HAP-1 (cell line): ENCODE measurements around the gene SPTBN5.

Experiments used
- DNase-seq, 2 experiments: peaks; one replicate each; pipeline ENCODE4 v3.0.0-alpha.2; 2016 to 2020; ENCODE audit warnings: low spot score in 2 of 2
- H3K27me3 ChIP-seq: fragments of 250-450 bp; sonication (Bioruptor Pico); 2 replicates; pipeline ENCODE4 v1.5.1; 2020; ENCODE audit warnings: low read depth, mild to moderate bottlenecking, moderate library complexity
- H3K36me3 ChIP-seq: fragments of 250-450 bp; sonication (Bioruptor Pico); replicated peaks from 2 replicates; pipeline ENCODE4 v1.5.1; 2020; ENCODE audit warnings: mild to moderate bottlenecking
- H3K4me1 ChIP-seq: fragments of 250-450 bp; sonication (Bioruptor Pico); 2 replicates; pipeline ENCODE4 v1.5.1; 2020; ENCODE audit warnings: mild to moderate bottlenecking
- H3K4me3 ChIP-seq: fragments of 250-450 bp; sonication (Bioruptor Pico); 2 replicates; pipeline ENCODE4 v1.5.1; 2020; ENCODE audit warnings: mild to moderate bottlenecking, moderate library complexity
- H3K9me3 ChIP-seq: fragments of 250-450 bp; sonication (Bioruptor Pico); 2 replicates; pipeline ENCODE4 v1.5.1; 2020; ENCODE audit warnings: mild to moderate bottlenecking, moderate library complexity
- in situ Hi-C: fragments of 300-500 bp; cut with MboI; formaldehyde crosslinking; loops from 3 replicates; pipeline ENCODE4 v1.14.3; 2020; ENCODE audit warnings: low sequenced_read_pairs, inconsistent platforms, mixed read lengths

Gene SPTBN5

DNA sequence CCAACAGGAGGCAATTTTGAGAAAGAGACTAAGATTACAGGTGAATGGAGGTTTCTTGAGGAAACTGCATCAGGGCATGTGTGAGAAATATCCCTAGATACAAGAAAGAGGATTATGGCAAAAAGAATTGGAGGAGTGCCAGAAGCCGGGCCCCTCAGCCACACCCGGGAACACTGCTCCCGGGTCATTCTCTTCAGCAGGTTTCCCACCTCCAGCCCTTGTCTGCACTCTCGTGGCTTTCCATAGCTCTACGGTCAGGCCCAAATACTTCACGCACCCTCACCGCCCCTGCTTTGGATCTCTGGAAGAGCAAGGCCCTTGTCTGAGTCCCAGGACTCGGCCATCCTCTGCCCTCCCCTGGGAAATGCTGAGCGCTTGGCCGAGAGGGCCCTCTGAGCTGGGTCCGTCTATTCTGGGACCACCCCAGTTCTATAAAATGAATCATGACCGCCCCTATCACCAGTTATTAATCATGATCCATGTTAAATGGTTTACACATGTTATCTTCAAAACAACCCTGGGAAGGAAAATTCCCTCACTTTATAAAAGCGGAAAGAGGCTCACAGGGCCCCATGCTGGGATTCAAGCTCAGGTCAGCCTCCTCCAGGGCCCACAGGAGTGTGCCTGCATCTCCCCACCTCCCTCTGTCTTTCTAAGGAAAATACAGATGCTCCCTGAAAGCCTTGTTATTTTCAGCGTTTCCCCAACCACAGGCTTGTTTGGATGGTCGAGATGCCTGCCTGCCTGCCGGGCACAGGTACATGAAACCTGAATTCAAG is 38.8 kb upstream of the SPTBN5 start:
- DNase-seq, result peak; percentile 18 to 61
- no peaks in the 10 kb centered on the region for H3K27me3 ChIP-seq
- H3K4me1 ChIP-seq, result peaks cover 5% of the 10 kb centered on the region
- no peak overlapping the region for H3K4me3 ChIP-seq
- peaks cover 2% of the 10 kb centered on the region; the same call in 1 of the 2 replicates for H3K36me3 ChIP-seq
- in situ Hi-C loops, result no loop called here
- no peaks in the 10 kb centered on the region for H3K9me3 ChIP-seq

DNA sequence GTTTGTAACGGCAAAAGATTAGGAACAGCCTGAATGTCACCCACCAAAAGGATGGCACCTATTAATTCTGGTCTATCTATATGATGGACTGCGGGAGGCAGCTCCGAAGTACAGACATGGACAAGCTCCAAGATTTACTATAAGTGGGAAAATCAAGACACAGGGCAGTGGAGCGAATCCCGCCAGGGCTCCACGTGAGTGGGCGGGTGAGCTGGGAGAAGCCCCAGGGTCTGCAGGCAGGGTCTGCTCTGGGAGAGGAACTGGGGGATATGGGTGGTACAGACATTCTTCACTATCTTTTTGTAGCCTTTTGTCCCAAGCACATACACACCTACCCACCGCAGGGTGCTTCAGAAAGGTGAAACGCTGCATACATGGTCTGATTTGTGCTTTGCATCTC is 38.2 kb upstream of the SPTBN5 start:
- Histone ChIP-seq H3K27me3 (no peaks in the 10 kb centered on the region), H3K36me3 (peaks cover 2% of the 10 kb centered on the region; the same call in 1 of the 2 replicates), H3K4me3 (no peak overlapping the region), H3K9me3 (no peaks in the 10 kb centered on the region), H3K4me1 (no peaks in the 10 kb centered on the region; the same call in none of the 2 replicates)
- in situ Hi-C loops, result no loop called here
- DNase-seq, result no peak

DNA sequence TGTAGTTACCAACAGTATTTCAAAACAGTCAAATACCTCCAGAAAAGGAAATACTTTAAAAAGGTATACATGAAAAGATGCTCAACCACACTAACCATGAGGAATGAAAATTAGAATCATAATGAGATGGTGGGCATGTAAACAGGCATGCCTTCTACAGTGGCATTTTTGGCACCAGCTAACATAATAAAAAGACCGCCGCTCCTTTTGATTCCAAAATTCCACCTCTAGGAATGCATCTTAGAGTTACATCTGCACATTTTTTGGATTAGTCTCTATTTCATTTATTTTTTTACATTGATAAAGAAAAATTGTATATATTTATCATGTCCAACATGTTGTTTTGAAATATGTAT is 37.0 kb upstream of the SPTBN5 start:
- DNase-seq, result no peak
- no peaks in the 10 kb centered on the region; the same call in 1 of the 2 replicates for H3K4me1 ChIP-seq
- no peak overlapping the region for H3K4me3 ChIP-seq
- in situ Hi-C loops, result no loop called here
- peaks cover under 1% of the 10 kb centered on the region; the same call in 1 of the 2 replicates for H3K36me3 ChIP-seq
- no peaks in the 10 kb centered on the region for H3K9me3 ChIP-seq
- H3K27me3 ChIP-seq, result no peaks in the 10 kb centered on the region

DNA sequence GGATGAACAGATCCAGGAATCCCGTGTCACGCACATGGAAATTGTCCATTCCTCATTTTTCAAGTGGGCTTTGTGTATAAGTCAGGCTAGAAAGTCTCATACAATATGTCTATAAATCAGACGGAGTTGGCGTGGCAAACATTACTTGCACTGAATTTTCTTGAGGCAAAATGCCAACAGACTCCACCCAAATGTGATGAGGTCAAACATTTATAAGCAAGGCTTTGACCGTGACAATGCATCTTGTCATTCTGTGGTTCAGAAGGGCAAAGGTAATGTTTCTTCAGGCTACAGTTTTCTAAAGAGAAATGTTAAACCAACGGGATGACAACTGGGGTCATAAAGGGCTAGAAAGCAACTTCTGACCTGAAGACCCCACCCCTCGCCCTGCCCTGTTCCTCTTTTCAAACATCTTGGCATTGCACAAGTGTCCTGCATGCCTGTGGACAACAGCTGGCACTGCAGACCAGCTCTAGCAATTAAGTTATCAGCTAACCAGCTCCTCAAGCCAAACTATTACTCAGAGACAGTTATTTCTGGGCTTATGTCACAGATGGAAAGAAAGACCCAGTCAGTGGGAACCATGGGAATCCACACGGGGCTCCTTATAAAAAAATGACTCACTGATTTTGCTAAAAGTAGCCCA is 36.5 kb upstream of the SPTBN5 start:
- Histone ChIP-seq H3K36me3 (no peaks in the 10 kb centered on the region; the same call in 1 of the 2 replicates), H3K27me3 (no peaks in the 10 kb centered on the region), H3K4me3 (no peak overlapping the region), H3K9me3 (no peaks in the 10 kb centered on the region), H3K4me1 (no peaks in the 10 kb centered on the region; the same call in 1 of the 2 replicates)
- in situ Hi-C loops, result no loop called here
- DNase-seq, result no peak

DNA sequence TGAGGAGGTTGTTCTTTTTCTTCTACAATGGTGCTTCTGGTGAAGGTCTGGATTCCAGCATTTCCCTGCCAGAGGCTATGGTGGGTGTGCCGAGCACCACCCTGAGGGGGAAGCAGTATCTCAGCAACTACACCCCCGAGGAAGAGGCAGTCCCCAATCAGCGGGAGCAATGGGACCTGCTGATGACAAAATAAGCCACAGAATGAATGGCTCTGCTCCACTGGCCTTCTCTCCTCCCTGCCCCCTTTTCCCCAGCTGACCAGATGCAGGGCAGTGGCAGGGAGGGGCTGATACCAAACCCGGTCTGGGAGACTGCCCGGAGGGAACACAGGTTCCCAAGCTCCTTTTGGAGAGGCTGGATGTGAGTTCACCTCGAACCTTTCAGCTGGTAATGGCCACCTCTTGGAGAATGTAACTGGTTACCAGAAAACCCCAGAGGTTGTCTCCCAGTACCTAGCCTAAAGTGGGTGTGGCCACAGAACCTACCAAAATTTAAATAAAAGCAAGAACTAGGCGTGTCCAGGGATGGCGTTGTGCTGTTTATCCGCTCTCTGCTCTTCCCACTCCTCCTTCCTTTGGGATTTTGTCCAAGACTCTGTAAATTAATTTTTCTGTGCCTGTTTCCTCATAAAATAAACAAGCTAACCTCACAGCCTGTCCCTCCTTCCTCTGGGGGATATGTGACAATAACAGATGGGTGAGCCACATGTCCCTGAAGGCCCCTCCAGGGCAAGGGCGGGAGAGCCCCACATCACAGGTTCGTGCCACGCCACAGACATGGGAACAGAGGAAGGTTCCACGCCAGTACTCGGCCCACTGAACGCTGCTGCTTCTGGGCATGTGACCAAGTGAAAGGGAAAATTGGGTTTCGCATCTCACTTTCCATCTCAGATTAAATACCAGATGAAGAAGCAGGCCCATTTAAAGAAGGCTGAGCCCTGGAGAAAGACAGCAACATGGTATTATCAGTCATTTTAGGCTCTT is 35.1 kb upstream of the SPTBN5 start:
- H3K4me1 ChIP-seq, result no peaks in the 10 kb centered on the region; the same call in 1 of the 2 replicates

DNA sequence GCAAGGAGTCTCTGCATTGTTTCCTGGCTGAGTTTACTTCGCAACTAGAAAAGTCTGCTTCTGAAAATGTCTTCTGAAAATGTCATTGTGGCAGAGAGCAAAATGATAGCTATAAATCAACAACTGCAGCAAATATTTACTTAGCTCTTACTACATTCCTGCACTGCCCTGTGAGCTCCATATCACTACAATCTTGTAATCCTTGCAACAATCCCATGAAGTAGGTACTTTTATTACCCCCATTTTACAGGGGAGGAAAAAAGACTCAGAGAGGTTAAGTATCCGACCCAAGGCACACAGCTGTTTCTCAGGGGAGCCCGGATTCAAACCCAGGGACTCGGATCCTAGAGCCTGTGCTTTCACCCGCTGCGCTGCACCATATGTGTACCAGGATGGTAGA is 34.2 kb upstream of the SPTBN5 start:
- Histone ChIP-seq H3K36me3 (no peaks in the 10 kb centered on the region; the same call in 1 of the 2 replicates), H3K4me1 (no peaks in the 10 kb centered on the region; the same call in 1 of the 2 replicates), H3K9me3 (no peaks in the 10 kb centered on the region), H3K4me3 (no peak overlapping the region), H3K27me3 (no peaks in the 10 kb centered on the region)
- in situ Hi-C loops, result no loop called here
- no peak for DNase-seq

More for the DNA sequence above, 35.1 kb upstream of the SPTBN5 start:
- H3K27me3 ChIP-seq, result no peaks in the 10 kb centered on the region
- H3K36me3 ChIP-seq, result no peaks in the 10 kb centered on the region; the same call in 1 of the 2 replicates
- no peaks in the 10 kb centered on the region for H3K9me3 ChIP-seq
- in situ Hi-C loops, result no loop called here
- no peak overlapping the region for H3K4me3 ChIP-seq
- no peak for DNase-seq

DNA sequence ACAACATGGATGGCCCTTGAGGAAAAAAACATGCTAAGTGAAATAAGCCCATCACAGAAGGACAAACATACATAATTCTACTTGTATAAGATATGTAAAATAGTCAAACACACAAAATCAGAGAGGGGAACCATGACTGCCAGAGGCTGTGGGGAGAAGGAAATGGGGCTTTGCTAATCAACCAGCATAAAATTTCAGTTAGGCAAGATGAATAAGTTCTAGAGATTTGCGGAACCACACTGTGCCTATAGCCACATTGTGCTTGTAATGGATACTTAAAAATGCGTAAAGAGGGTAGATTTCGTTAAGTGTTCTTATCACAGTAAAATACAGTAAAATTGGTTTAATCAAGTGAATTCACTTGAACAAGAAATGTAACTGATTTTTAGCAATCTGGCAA is 33.7 kb upstream of the SPTBN5 start:
- H3K4me3 ChIP-seq, result no peak overlapping the region
- H3K4me1 ChIP-seq, result no peaks in the 10 kb centered on the region; the same call in 1 of the 2 replicates
- H3K9me3 ChIP-seq, result no peaks in the 10 kb centered on the region
- no peaks in the 10 kb centered on the region; the same call in 1 of the 2 replicates for H3K36me3 ChIP-seq
- in situ Hi-C loops, result no loop called here
- no peak for DNase-seq
- no peaks in the 10 kb centered on the region for H3K27me3 ChIP-seq

DNA sequence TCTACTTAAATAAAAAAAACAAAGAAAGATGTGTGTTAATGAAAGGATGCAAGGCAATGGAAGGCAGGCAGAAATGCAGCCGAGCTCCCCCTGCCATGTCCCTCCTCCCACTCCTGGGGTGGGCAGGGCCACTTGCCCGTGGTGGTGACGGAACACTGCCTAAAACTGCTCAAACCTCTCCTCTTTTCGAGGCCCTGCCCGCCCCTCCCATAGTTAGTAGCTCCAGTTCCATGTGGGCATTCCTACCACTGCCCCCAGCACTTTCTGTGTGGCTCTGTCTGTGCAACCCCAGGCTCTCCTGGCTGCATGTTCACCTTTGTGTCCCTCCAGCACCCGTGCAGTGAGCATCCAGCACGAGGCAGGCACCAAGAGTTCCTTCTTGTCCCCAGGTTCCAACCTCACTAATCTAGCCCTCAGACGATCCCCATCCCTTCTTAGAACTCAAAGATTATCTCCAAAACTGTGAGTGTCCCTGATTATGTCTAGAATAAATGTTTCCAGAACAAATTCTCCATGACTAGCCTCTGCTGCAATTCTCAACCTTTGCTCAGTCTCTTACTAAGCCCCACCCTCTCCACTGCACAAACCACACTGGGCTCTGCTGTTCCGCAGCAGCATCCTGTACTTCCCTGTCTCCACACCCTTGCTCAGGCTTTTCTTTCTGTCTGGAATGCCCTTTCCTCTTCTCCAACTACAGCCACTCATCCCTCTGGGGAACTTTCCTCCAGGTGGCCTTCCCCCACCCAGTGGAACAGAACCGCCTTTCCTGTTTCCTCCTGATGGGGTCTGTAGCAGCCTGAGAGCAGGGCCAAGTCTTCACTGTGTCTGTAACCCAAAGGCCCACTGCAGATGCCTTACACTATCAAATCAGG is 32.6 kb upstream of the SPTBN5 start:
- Histone ChIP-seq H3K4me3 (no peak overlapping the region), H3K27me3 (no peaks in the 10 kb centered on the region), H3K36me3 (no peaks in the 10 kb centered on the region), H3K4me1 (no peaks in the 10 kb centered on the region), H3K9me3 (no peaks in the 10 kb centered on the region)
- in situ Hi-C loops, result no loop called here
- no peak for DNase-seq

DNA sequence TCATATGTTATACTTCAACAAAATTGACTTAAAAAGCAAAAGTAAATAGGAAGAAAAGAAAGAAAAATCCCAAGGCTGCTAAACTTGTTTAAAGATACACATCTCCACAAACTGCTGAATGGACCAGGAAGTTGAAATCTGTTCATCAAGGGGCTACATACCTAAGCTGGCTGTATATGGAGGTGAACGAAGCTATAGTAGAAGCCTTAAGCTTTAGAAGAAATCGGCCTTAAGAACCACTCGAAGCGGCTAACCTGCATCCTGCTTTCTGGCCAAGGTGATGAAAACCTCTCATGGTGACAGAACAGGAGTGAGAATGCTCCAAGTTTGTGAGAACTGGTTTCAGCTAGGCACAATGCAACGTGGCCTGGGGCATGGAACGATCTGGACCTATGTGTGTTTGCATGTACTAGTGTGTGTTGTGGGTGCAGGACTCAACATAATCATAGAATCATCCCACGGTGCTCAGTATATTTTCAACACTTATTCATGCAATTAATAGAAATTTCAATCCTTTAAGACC is 31.3 kb upstream of the SPTBN5 start:
- no peaks in the 10 kb centered on the region for H3K9me3 ChIP-seq
- H3K27me3 ChIP-seq, result no peaks in the 10 kb centered on the region
- no peaks in the 10 kb centered on the region for H3K36me3 ChIP-seq
- in situ Hi-C loops, result no loop called here
- no peak for DNase-seq
- no peaks in the 10 kb centered on the region; the same call in 1 of the 2 replicates for H3K4me1 ChIP-seq
- no peak overlapping the region for H3K4me3 ChIP-seq

DNA sequence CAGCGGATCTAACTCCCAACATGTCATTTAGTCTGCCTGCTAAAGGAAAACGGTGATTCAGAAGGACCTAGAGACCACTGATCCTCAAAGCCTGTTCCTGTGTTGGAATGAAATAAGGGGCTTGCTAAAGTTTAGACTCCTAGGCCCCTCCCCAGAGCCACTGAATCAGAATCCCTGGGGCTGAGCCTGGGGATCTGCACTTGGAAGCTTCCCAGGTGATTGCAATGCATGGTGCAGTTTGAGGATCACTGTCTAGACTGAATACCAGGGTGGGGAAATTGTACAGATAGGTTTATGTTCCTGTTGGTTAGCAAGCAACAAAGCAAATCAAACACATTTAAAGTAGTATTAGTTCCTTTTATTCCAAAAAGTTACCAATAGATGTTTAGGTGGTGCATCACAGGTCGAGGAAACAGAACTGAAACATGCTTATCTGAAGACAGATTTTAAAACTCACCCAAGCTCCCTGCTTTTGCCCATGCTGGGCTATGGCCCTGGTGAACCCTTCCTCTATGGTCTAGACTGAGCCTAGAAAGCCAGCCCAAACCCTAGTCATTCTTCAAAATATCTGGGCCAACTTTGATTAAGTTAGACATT is 29.6 kb upstream of the SPTBN5 start:
- peaks cover 4% of the 10 kb centered on the region; the same call in 1 of the 2 replicates for H3K36me3 ChIP-seq
- H3K9me3 ChIP-seq, result no peaks in the 10 kb centered on the region

DNA sequence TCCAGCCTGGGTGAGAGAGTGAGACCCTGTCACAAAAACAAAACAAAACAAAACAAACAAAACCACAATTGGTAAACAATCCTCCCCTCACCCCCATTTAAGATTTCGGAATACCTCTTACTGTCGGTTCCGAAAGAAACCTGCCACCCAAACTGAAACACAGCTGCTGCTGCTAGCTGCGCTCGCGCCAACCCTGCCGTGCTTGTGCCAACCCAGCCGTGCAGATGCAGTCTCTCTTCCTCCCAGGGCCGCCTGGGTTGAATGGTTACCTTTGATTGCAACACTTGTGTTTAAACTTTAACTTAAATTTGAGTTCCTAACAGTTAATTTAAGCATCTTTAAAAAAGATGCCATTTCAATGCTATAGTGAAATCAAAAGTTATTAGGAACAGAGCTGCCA is 28.5 kb upstream of the SPTBN5 start:
- Histone ChIP-seq H3K4me3 (no peak overlapping the region), H3K36me3 (peaks cover 7% of the 10 kb centered on the region; the same call in 1 of the 2 replicates), H3K4me1 (no peaks in the 10 kb centered on the region; the same call in 1 of the 2 replicates), H3K27me3 (no peaks in the 10 kb centered on the region), H3K9me3 (no peaks in the 10 kb centered on the region)
- DNase-seq, result no peak
- in situ Hi-C loops, result no loop called here

More for the DNA sequence above, 29.6 kb upstream of the SPTBN5 start:
- DNase-seq, result no peak
- Histone ChIP-seq H3K27me3 (no peaks in the 10 kb centered on the region), H3K4me3 (no peak overlapping the region), H3K4me1 (no peaks in the 10 kb centered on the region; the same call in 1 of the 2 replicates)
- in situ Hi-C loops, result no loop called here

DNA sequence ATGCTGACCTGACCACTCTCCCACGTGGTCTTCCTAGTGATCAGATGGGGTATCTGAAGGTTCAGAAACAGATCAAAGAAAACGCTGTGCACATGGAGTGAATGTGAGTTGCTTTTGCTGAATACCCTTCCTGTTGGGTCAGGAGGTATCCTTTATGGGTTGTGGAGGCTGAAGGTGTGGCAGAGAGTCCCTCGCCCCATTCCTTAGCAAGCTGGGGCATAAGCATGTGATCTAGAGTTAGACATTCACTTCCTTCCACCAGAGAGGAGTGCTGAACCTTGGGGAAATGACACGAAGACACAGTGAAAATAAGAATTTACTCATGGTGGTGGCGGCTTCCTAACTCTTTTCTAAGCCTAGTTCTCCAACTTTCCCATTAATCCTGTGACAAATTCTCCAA is 27.8 kb upstream of the SPTBN5 start:
- no peaks in the 10 kb centered on the region; the same call in 1 of the 2 replicates for H3K4me1 ChIP-seq
- H3K4me3 ChIP-seq, result no peak overlapping the region
- no peaks in the 10 kb centered on the region for H3K27me3 ChIP-seq
- no peak for DNase-seq
- H3K36me3 ChIP-seq, result peaks cover 7% of the 10 kb centered on the region; the same call in 1 of the 2 replicates
- in situ Hi-C loops, result no loop called here
- no peaks in the 10 kb centered on the region for H3K9me3 ChIP-seq
